H1 (cell line): Measurements from ENCODE around the gene MGMT. TPM values are rescaled to one million over a fixed set of nuclear protein-coding genes. Genes with fewer than 3 reads are reported as not detected.

ENCODE experiments used
- CTCF ChIA-PET: fragments of 300-600 bp; sonication (Branson Sonifier 250); formaldehyde crosslinking; loops from one replicate; lab custom pipeline; 2021; ENCODE audit not compliant: partially characterized antibody; lab: Charles Lee
- POLR2A ChIA-PET: fragments of 300-600 bp; sonication (Branson Sonifier 250); formaldehyde crosslinking; loops from one replicate; lab custom pipeline; 2021; ENCODE audit warnings: inconsistent platforms; ENCODE audit not compliant: partially characterized antibody; lab: Charles Lee
- DNase-seq, 2 experiments: peaks; one replicate each; pipeline versions ENCODE4 v3.0.0 to v3.0.0-alpha.2; 2010 to 2022; ENCODE audit warnings: low spot score in 2 of 2, low read depth in 1 of 2, mixed read lengths in 1 of 2
- FAIRE-seq: peaks from 2 replicates; lab custom pipeline; 2011; peaks lifted over from hg19 to GRCh38; lab: Jason Lieb, UNC
- H2AFZ ChIP-seq: 2 replicates; pipeline ENCODE4 v1.8.1; 2012; ENCODE audit warnings: low read length, inconsistent platforms
- H2AK5ac ChIP-seq: 2 replicates; pipeline ENCODE4 v1.6.1; 2013; ENCODE audit warnings: low read depth, low read length
- H2BK120ac ChIP-seq: replicated peaks from 2 replicates; pipeline ENCODE3; 2013; ENCODE audit warnings: low read depth, low read length, inconsistent platforms
- H2BK12ac ChIP-seq: 2 replicates; pipeline ENCODE4 v1.6.1; 2013; ENCODE audit warnings: low read depth, low read length
- H2BK15ac ChIP-seq: 2 replicates; pipeline ENCODE4 v1.6.1; 2013; ENCODE audit warnings: low read length
- H2BK20ac ChIP-seq: 2 replicates; pipeline ENCODE4 v1.6.1; 2013; ENCODE audit warnings: low read length
- H2BK5ac ChIP-seq: 2 replicates; pipeline ENCODE4 v1.6.1; 2013; ENCODE audit warnings: low read depth, low read length
- H3K14ac ChIP-seq: 2 replicates; pipeline ENCODE4 v1.6.1; 2013; ENCODE audit warnings: inconsistent platforms; ENCODE audit not compliant: insufficient read length
- H3K18ac ChIP-seq: 2 replicates; pipeline ENCODE4 v1.6.1; 2013; ENCODE audit warnings: low read length; ENCODE audit errors: extremely low read depth
- H3K23ac ChIP-seq: 2 replicates; pipeline ENCODE4 v1.6.1; 2013; ENCODE audit warnings: inconsistent platforms; ENCODE audit not compliant: insufficient read length
- H3K23me2 ChIP-seq: 2 replicates; pipeline ENCODE4 v1.6.1; 2013; ENCODE audit warnings: low read depth, low read length
- H3K27ac ChIP-seq: 2 replicates; pipeline ENCODE4 v1.6.1; 2011; ENCODE audit warnings: low read depth, low read length, inconsistent platforms
- H3K27me3 ChIP-seq, 4 experiments: replicated peaks in 1 of 4; 1 replicate in 1 of 4; 2 replicates in 3 of 4; pipeline versions ENCODE4 v1.6.1 to v1.8.1; 2011 to 2013; ENCODE audit warnings: low read length in 3 of 4, mild to moderate bottlenecking in 3 of 4, inconsistent platforms in 2 of 4, mixed read lengths in 2 of 4, moderate library complexity in 1 of 4; ENCODE audit not compliant: control insufficient read depth in 3 of 4, insufficient read depth in 3 of 4; ENCODE audit errors: extremely low read depth in 1 of 4
- H3K36me3 ChIP-seq, 4 experiments: 2 replicates each; pipeline versions ENCODE4 v1.6.1 to v1.8.1; 2011 to 2013; ENCODE audit warnings: mild to moderate bottlenecking in 4 of 4, low read length in 3 of 4, moderate library complexity in 2 of 4, control low read depth in 1 of 4, inconsistent platforms in 1 of 4; ENCODE audit not compliant: insufficient read depth in 4 of 4, control insufficient read depth in 2 of 4
- H3K4ac ChIP-seq: replicated peaks from 2 replicates; pipeline ENCODE3; 2013; ENCODE audit warnings: low read length, low read depth, mixed read lengths, inconsistent platforms; ENCODE audit not compliant: insufficient read length
- H3K4me1 ChIP-seq, 4 experiments: replicated peaks in 1 of 4; 1 replicate in 1 of 4; 2 replicates in 3 of 4; pipeline versions ENCODE4 v1.6.1 to v1.8.1; 2011 to 2013; ENCODE audit warnings: low read length in 3 of 4, inconsistent platforms in 2 of 4, mixed read lengths in 1 of 4; ENCODE audit not compliant: insufficient read depth in 4 of 4, control insufficient read depth in 3 of 4
- H3K4me2 ChIP-seq, 2 experiments: 2 replicates each; pipeline versions ENCODE4 v1.6.1 to v1.8.1; 2011 to 2013; ENCODE audit warnings: low read depth in 2 of 2, low read length in 2 of 2, control low read depth in 1 of 2, inconsistent platforms in 1 of 2, mild to moderate bottlenecking in 1 of 2; ENCODE audit not compliant: insufficient read depth in 1 of 2
- H3K4me3 ChIP-seq, 4 experiments: fragments of 200-600, 300-600 bp in 1 of 4; sonication (generic), shearing (Covaris generic), sonication (Bioruptor Twin) in 1 of 4; 2 replicates each; pipeline versions ENCODE4 v1.5.1 to v1.8.1; 2011 to 2016; ENCODE audit warnings: low read length in 4 of 4, low read depth in 3 of 4, control low read depth in 2 of 4, inconsistent platforms in 2 of 4, mild to moderate bottlenecking in 2 of 4, mixed read lengths in 1 of 4, moderate library complexity in 1 of 4; ENCODE audit not compliant: insufficient read depth in 2 of 4; ENCODE audit errors: extremely low read depth in 1 of 4
- H3K56ac ChIP-seq: replicated peaks from 2 replicates; pipeline ENCODE3; 2013; ENCODE audit warnings: low read depth, mild to moderate bottlenecking, mixed read lengths, low read length, inconsistent platforms; ENCODE audit not compliant: insufficient read length
- H3K79me1 ChIP-seq: 2 replicates; pipeline ENCODE4 v1.6.1; 2013; ENCODE audit warnings: low read depth, low read length, control low read depth
- H3K79me2 ChIP-seq, 2 experiments: 2 replicates each; pipeline versions ENCODE4 v1.6.1 to v1.8.1; 2012 to 2013; ENCODE audit warnings: low read length in 2 of 2, mild to moderate bottlenecking in 2 of 2, inconsistent platforms in 1 of 2; ENCODE audit not compliant: insufficient read depth in 2 of 2, control insufficient read depth in 1 of 2
- H3K9ac ChIP-seq, 4 experiments: replicated peaks in 1 of 4; 1 replicate in 1 of 4; 2 replicates in 3 of 4; pipeline versions ENCODE4 v1.6.1 to v1.8.1; 2011 to 2013; ENCODE audit warnings: low read depth in 3 of 4, low read length in 3 of 4, control low read depth in 2 of 4, mild to moderate bottlenecking in 2 of 4, moderate library complexity in 2 of 4, inconsistent platforms in 1 of 4; ENCODE audit errors: extremely low read depth in 1 of 4
- H3K9me3 ChIP-seq, 2 experiments: 2 replicates each; pipeline versions ENCODE4 v1.6.1 to v1.8.1; 2012 to 2013; ENCODE audit warnings: mild to moderate bottlenecking in 2 of 2, moderate library complexity in 2 of 2, control low read depth in 1 of 2, inconsistent platforms in 1 of 2, low read depth in 1 of 2, low read length in 1 of 2, mixed read lengths in 1 of 2; ENCODE audit not compliant: insufficient read depth in 2 of 2
- H4K20me1 ChIP-seq, 2 experiments: replicated peaks in 1 of 2; 2 replicates each; pipeline versions ENCODE3 to v1.8.1; 2011 to 2013; ENCODE audit warnings: inconsistent platforms in 2 of 2, low read length in 2 of 2, mild to moderate bottlenecking in 1 of 2; ENCODE audit not compliant: insufficient read depth in 2 of 2, control insufficient read depth in 1 of 2
- H4K5ac ChIP-seq: 2 replicates; pipeline ENCODE4 v1.6.1; 2013; ENCODE audit warnings: low read length, low read depth, mixed read lengths, inconsistent platforms; ENCODE audit not compliant: insufficient read length
- H4K8ac ChIP-seq: 2 replicates; pipeline ENCODE4 v1.8.0; 2013; ENCODE audit warnings: mild to moderate bottlenecking, moderate library complexity, low read length, inconsistent platforms; ENCODE audit not compliant: insufficient read depth; ENCODE audit errors: extremely low read depth
- H4K91ac ChIP-seq: replicated peaks from 2 replicates; pipeline ENCODE3; 2013; ENCODE audit warnings: low read length, mixed read lengths, inconsistent platforms; ENCODE audit not compliant: insufficient read length
- CTCF ChIP-seq, 3 experiments: IDR thresholded peaks; 1 replicate in 2 of 3; 2 replicates in 1 of 3; pipeline versions ENCODE4 v1.5.1 to v1.6.1; 2011; ENCODE audit warnings: low read length in 3 of 3, mild to moderate bottlenecking in 3 of 3, inconsistent platforms in 2 of 3, low read depth in 1 of 3, moderate library complexity in 1 of 3; ENCODE audit not compliant: insufficient read depth in 1 of 3; ENCODE audit errors: control extremely low read depth in 1 of 3
- WGBS, 2 experiments: shearing (Covaris generic) in 1 of 2; methylation state at CpG; one replicate each; pipeline versions ENCODE4 v1.1.6 to v1.1.7; 2013 to 2015; ENCODE audit warnings: low lambda C conversion rate in 2 of 2, mixed read lengths in 2 of 2, inconsistent platforms in 1 of 2, low coverage in 1 of 2, missing lambda C conversion rate in 1 of 2; ENCODE audit not compliant: insufficient replicate concordance in 2 of 2, insufficient coverage in 1 of 2, insufficient read length in 1 of 2; ENCODE audit errors: extremely low coverage in 1 of 2, missing lambda C conversion rate in 1 of 2; 5-methylcytosine and 5-hydroxymethylcytosine counted together
- polyA plus RNA-seq, 7 experiments: library from polyadenylated mRNA; depleted of rRNA in 3 of 7; stranded (reverse) in 5 of 7; unstranded in 2 of 7; fragments of >200 nt in 5 of 7; fragments of 200-250 nt in 2 of 7; gene quantifications; 1 replicate in 5 of 7; 2 replicates in 1 of 7; 4 replicates in 1 of 7; pipeline versions ENCODE4 v1.2.1 to v1.2.3, GENCODE V29; 2011 to 2013; ENCODE audit warnings: missing spikeins in 2 of 7, mixed read lengths in 2 of 7
- total RNA-seq: library from RNA; stranded (reverse); fragmentation: NEBNext Ultra II Directional; extraction: Animal tissue kit (Norgen Biotek cat#: 25700); gene quantifications from 2 replicates; pipeline ENCODE4 v1.2.1, GENCODE V29; 2021

The MGMT gene
- total and polyA plus RNA-seq, 2 of the 8 experiments (the other 6 are each of a cell fraction or from before 2014, with no cell fraction given) = 9.9 to 10.7 TPM

- ChIA-PET CTCF (interaction anchor here (1.7 kb wide), 1 partner anchor 113 kb away, joined by 5 read pairs; no protein-coding TSS in a partner anchor), POLR2A (no interaction called here)
- DNase-seq (no peak), FAIRE-seq (no peak)
- no peak overlapping the region for H2AK5ac ChIP-seq
- H3K9ac ChIP-seq = no peak overlapping the region
- H3K14ac ChIP-seq = no peak overlapping the region
- H3K27ac ChIP-seq = no peak overlapping the region
- no peaks in the 10 kb centered on the region for H3K79me2 ChIP-seq
- H3K27me3 ChIP-seq = no peaks in the 10 kb centered on the region
- H3K56ac ChIP-seq = no peak overlapping the region
- H4K5ac ChIP-seq = no peak overlapping the region
- WGBS, 2 experiments = 94% methylated on average over 13 of the region's 13 CpGs; no CpG with 5 or more reads in 1 of the 2 experiments
- no peak overlapping the region for H4K8ac ChIP-seq
- H4K91ac ChIP-seq = peak overlapping the region; percentile 52
- TF ChIP-seq CTCF (IDR thresholded peaks at IDR 0.05; ENCODE audit: control extremely low read depth in 1 of 3, insufficient read depth in 1 of 3, low read depth in 1 of 3, low read length in 3 of 3) = no peak
- H2BK120ac ChIP-seq = peak overlapping the region; percentile 85
- no peak overlapping the region for H3K4me3 ChIP-seq
- H3K36me3 ChIP-seq = no peaks in the 10 kb centered on the region
- H3K23me2 ChIP-seq = no peaks in the 10 kb centered on the region
- H2BK5ac ChIP-seq = peak overlapping the region; percentile 71; the same call in 1 of the 2 replicates
- H3K4ac ChIP-seq = no peak overlapping the region
- no peak overlapping the region for H3K18ac ChIP-seq
- no peak overlapping the region for H2BK12ac ChIP-seq
- H3K9me3 ChIP-seq = no peaks in the 10 kb centered on the region
- no peaks in the 10 kb centered on the region for H4K20me1 ChIP-seq
- H3K4me2 ChIP-seq = no peak overlapping the region
- H3K4me1 ChIP-seq = peaks cover 0 to 9% (median 0%) of the 10 kb centered on the region in 4 experiments; a peak in 3 of 7 replicates
- no peak overlapping the region for H2BK15ac ChIP-seq
- no peaks in the 10 kb centered on the region for H3K79me1 ChIP-seq
- H2AFZ ChIP-seq = no peak overlapping the region
- H2BK20ac ChIP-seq = no peak overlapping the region
- H3K23ac ChIP-seq = no peak overlapping the region
Measured at GRCh38 chr10:129445436-129446182, 21.4 kb upstream of the MGMT start.
